SK-N-MC (cell line): ENCODE data around the gene KPNA2.

Source experiments
- EZH2 ChIP-seq: fragments of 200-600 bp; sonication (generic); IDR thresholded peaks from one replicate; pipeline ENCODE4 v1.6.1; 2017; ENCODE audit warnings: antibody characterized with exemption
- FOXP2 ChIP-seq: optimal IDR thresholded peaks from 2 replicates; pipeline ENCODE3; 2011; ENCODE audit warnings: mild to moderate bottlenecking, moderate library complexity; ENCODE audit not compliant: insufficient read depth; ENCODE audit errors: extremely low read length, control extremely low read depth
- POLR2AphosphoS5 ChIP-seq: IDR thresholded peaks from 2 replicates; pipeline ENCODE4 v1.6.1; 2012; ENCODE audit warnings: mild to moderate bottlenecking, low read depth, low read length, borderline replicate concordance

GRCh38 chr17:67993998-67994361, 41.6 kb upstream of the KPNA2 start:
- TF ChIP-seq POLR2AphosphoS5 = peak; percentile 1; the same call in 1 of the 2 replicates
- TF ChIP-seq EZH2 = no peak
- TF ChIP-seq FOXP2 = no peak
